Fibroblast of pulmonary artery (primary cell): ENCODE measurements around the gene ETV3.

Experiments
- DNase-seq: peaks from one replicate; pipeline ENCODE4 v3.0.0-alpha.2; 2010; ENCODE audit warnings: low read depth
- H3K4me3 ChIP-seq: replicated peaks from 2 replicates; pipeline ENCODE4 v1.5.1; 2011; ENCODE audit warnings: low read depth, mild to moderate bottlenecking, control low read depth, low read length, moderate library complexity
- TF ChIP-seq, protein P1 (sequence below): IDR thresholded peaks from 2 replicates; pipeline ENCODE4 v1.5.1; 2011; ENCODE audit warnings: mild to moderate bottlenecking, control low read depth, low read length, inconsistent platforms; ENCODE audit errors: missing control alignments

ETV3 gene

DNA sequence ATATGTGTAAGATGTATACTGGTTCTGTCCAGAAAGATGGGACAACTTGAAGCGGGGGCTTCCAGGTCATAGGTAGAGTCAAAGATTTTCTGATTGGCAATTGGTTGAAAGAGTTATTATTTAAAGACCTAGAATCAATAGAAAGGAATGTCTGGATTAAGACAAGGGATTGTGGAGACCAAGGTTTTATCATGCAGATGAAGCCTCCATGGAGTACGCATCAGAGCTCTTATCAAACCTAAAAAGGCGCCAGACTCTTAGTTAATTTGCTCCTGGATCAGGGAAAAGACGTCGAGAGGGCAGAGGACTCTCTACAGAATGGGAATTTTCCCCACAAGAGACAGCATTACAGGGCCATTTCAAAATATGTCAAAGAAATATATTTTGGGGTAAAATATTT lies 23.7 kb upstream of the ETV3 start:
- no peak overlapping the region for H3K4me3 ChIP-seq

DNA sequence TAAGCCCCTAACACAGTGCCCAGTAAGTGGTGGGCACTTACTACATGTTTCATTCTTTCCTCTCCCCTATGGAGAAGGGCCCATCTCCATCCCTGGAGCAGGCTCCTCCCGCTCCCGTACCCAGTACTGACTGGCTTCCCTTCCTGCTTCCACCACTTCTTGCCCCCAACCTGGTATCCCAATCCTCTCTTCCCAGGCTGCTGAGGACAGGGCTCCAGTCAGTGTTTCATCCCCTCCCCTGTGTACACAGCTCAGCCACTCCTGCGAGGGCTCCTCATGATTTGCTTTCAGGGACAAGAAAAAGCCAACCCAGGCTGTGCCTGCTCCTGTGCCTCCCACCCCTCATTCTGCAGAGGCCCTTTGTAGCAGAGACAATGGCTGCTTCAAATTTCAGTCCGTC lies 20.8 kb upstream of the ETV3 start:
- H3K4me3 ChIP-seq: no peak overlapping the region
- TF ChIP-seq, protein P1, sequence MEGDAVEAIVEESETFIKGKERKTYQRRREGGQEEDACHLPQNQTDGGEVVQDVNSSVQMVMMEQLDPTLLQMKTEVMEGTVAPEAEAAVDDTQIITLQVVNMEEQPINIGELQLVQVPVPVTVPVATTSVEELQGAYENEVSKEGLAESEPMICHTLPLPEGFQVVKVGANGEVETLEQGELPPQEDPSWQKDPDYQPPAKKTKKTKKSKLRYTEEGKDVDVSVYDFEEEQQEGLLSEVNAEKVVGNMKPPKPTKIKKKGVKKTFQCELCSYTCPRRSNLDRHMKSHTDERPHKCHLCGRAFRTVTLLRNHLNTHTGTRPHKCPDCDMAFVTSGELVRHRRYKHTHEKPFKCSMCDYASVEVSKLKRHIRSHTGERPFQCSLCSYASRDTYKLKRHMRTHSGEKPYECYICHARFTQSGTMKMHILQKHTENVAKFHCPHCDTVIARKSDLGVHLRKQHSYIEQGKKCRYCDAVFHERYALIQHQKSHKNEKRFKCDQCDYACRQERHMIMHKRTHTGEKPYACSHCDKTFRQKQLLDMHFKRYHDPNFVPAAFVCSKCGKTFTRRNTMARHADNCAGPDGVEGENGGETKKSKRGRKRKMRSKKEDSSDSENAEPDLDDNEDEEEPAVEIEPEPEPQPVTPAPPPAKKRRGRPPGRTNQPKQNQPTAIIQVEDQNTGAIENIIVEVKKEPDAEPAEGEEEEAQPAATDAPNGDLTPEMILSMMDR: no peak
- DNase-seq: no peak

More for the DNA sequence above, 23.7 kb upstream of the ETV3 start:
- DNase-seq: no peak
- TF ChIP-seq, protein P1: no peak

DNA sequence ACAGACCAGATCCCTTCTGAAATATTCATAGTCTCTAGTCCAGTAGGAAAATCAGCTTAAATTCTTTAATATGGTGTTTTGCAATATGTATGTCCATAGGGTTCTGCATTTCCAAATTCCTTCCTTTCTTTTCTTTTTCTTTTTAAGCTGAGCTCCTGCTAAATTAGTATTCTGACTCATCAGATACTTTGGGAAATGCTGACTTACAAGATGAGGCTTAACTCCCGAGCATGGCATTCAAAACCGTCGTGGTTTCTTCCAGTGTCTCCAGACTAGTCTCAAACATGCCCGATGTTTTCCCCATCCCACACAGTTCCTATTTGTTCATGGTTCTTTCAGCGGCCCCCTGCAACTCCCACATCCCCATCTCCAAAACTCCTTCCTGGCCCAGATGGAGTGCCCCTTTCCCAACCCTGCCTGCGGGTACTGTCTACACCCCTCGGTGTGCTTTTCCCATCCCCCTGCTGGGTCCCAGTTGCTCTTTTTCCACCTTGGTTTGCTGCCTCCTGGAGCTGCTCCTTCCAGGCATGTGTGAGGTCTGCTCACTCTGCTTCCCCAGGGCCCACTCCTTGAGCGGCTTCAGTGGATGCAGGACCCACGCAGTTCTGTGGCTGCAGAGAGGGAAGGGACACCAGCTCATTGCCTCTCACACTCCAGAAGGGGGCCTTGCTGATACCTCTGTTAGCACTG lies 19.5 kb upstream of the ETV3 start:
- peak; percentile 60 for DNase-seq
- no peak overlapping the region for H3K4me3 ChIP-seq
- TF ChIP-seq, protein P1: no peak

DNA sequence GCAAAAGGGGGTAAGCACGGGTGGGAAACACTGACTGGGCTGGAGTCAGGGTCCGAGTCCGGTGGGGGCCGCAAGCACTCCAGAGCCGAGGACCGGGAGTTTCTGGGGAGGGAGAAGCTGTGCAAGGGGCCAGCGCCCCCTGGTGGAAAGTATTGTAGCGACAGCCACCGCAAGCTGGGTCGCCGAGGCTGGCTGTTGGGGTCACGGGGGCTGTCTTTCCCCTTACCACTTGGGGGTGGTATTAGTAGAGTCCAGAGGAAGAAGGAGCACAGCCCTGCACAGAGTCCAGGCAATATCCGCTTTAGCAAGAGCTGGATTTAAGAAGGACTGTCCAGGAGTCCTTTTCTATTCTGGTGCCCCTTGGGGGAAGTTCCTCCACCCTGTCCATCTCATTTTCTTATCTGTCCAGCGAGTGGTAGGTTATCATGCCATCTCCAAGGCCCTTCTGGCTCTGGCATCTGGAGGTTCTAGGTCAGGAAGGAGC lies 17.9 kb upstream of the ETV3 start:
- peak; percentile 67 for DNase-seq
- TF ChIP-seq, protein P1: peak; percentile 83
- H3K4me3 ChIP-seq: no peak overlapping the region

DNA sequence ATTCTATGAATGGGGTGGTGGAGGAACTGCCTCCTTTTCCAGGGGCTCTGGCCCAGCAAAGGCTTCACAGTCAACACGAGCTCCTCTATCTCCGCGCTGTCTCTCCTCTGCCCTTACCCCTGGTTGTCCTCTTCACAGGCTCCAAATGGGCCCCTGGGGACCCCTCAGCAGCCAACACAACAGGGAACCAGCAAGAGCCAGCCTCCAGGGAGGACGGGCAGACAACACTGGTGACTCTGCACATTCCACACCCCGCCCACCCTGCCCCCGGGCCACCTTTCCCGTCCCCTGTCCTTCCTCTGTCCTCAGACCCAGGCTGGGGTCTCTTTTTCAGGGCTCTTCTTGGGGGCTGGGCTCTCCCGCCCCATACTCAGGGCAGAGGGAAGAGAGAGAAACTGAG lies 17.5 kb upstream of the ETV3 start:
- TF ChIP-seq, protein P1: no peak
- H3K4me3 ChIP-seq: no peak overlapping the region
- DNase-seq: no peak

DNA sequence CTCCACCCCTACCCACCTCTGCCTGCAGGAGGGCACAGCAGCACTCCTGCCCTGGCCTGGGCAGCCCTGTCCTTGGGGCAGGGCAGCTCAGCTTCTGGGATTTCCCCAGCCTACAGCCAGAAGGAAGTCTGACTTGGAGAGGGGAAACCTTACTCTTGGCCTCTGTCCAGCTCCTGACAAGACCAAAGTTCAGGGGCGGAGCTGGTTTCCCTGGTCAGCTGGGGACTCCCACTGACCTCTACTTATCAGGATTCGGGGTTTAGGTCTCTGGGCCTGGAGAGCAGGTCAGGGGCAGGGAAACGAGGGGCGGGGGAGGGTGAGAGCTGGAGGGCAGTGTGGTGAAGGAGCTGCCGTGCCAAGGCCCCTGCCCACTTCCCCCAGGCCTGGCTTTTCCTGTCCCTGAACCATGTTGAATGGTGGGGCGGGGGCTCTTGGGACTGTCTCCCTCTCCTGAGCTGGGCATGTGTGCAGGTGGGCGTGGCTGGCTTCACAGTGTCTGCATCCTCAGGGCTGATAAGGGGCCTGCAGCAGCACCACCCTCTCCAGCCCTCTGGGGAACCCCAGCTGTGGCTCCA lies 16.8 kb upstream of the ETV3 start:
- TF ChIP-seq, protein P1: no peak
- peak; percentile 74 for DNase-seq
- H3K4me3 ChIP-seq: no peak overlapping the region
